ENCODE measurements around the gene GFOD1. TPM values are rescaled to one million over a fixed set of nuclear protein-coding genes. Genes with fewer than 3 reads are reported as not detected.

GFOD1 gene
- total and polyA plus RNA-seq, 10 of the 15 experiments (the other 5 are each of a cell fraction or from before 2014, with no cell fraction given): 6.5 to 41.4 (median 16.0) TPM

- intact Hi-C loops (cut with micrococcal nuclease; ENCODE audit: unreplicated experiment) (no loop called here), in situ Hi-C loops (cut with MboI) (no loop called here)
- no peak for DNase-seq (ENCODE audit: low read depth, low spot score)
- no TSS peak for BruUV-seq (replicated peaks)
- Histone ChIP-seq H3K27me3 (replicated peaks in 1 of 2; ENCODE audit: control insufficient read depth in 2 of 2, insufficient read depth in 2 of 2, low read length in 1 of 2) (no peaks in the 10 kb centered on the region), H3K9ac (ENCODE audit: control insufficient read depth, insufficient read depth, low read length) (no peak overlapping the region), H3K4me1 (ENCODE audit: control insufficient read depth, insufficient read depth, low read length) (peaks cover 47% of the 10 kb centered on the region), H2AFZ (ENCODE audit: control insufficient read depth, low read depth, low read length) (no peak overlapping the region), H3K4me3 (no peak overlapping the region), H4K20me1 (ENCODE audit: control insufficient read depth, insufficient read depth) (no peaks in the 10 kb centered on the region), H3K9me3 (replicated peaks; ENCODE audit: control insufficient read depth, insufficient read depth, low read length) (peaks cover 5% of the 10 kb centered on the region; the same call in 2 of the 3 replicates), H3K4me2 (ENCODE audit: control insufficient read depth, insufficient read depth) (peak overlapping the region; percentile 63; the same call in 1 of the 2 replicates), H3K27ac (ENCODE audit: control insufficient read depth, insufficient read depth) (peak overlapping the region; percentile 53), H3K36me3 (ENCODE audit: control insufficient read depth in 2 of 2, insufficient read depth in 2 of 2, low read length in 1 of 2) (peaks cover 0 to 2% of the 10 kb centered on the region in 2 experiments; a peak in 3 of 4 replicates), H3K79me2 (ENCODE audit: control insufficient read depth, insufficient read depth, low read length) (peaks cover 18% of the 10 kb centered on the region)
- 81% methylated on average over 9 of the region's 9 CpGs for WGBS (ENCODE audit: insufficient coverage, insufficient replicate concordance, low lambda C conversion rate, missing lambda C conversion rate)
- ChIA-PET CTCF (interaction anchor here (0.7 to 2.8 kb wide), 11 partner anchors 11 to 112 kb away, joined by 3 to 41 read pairs (median 3); no protein-coding TSS in a partner anchor), POLR2A (interaction anchor here (0.6 to 2.5 kb wide), 14 partner anchors 9 to 459 kb away, joined by 3 to 45 read pairs (median 5); partner anchors contain the start of gene GFOD1), RAD21 (ENCODE audit: unreplicated experiment) (interaction anchor here (0.6 to 2.8 kb wide), 12 partner anchors 11 to 203 kb away, joined by 3 to 46 read pairs (median 5); no protein-coding TSS in a partner anchor), SMC1A (ENCODE audit: uncharacterized antibody, unreplicated experiment) (interaction anchor here (0.6 to 5.1 kb wide), 16 partner anchors 10 to 756 kb away, joined by 3 to 178 read pairs (median 6); no protein-coding TSS in a partner anchor)
- ATAC-seq: no peak
- no peak for FAIRE-seq
- TF ChIP-seq EZH2 (IDR thresholded peaks at IDR 0.05; ENCODE audit: borderline replicate concordance, control insufficient read depth, low read depth, low read length) (no peak), SMC3 (IDR thresholded peaks at IDR 0.05; ENCODE audit: borderline replicate concordance, low read length) (no peak), SREBF2 (IDR thresholded peaks at IDR 0.05; ENCODE audit: low read length) (no peak), SKIL (IDR thresholded peaks at IDR 0.05; ENCODE audit: low read depth, poor library complexity, severe bottlenecking) (no peak), STAT1 (conservative IDR thresholded peaks at IDR 0.05) (no peak), ZNF592 (IDR thresholded peaks at IDR 0.05) (no peak), E2F8 (IDR thresholded peaks at IDR 0.05; ENCODE audit: low read depth, partially characterized antibody) (no peak), TAF1 (IDR thresholded peaks at IDR 0.05; ENCODE audit: borderline replicate concordance, low read depth, low read length) (no peak), USF1 (IDR thresholded peaks at IDR 0.05; ENCODE audit: borderline replicate concordance, extremely low read length, insufficient read depth, low read depth, low read length) (no peak)
These were observed 114.5 kb downstream of the GFOD1 start for GRCh38 chr6:13372688-13373487.

All from GM12878 (cell line).